LHCN-M2 (cell line): ENCODE data around the gene NAP1L4. TPM values are rescaled to one million over a fixed set of nuclear protein-coding genes. Genes with fewer than 3 reads are reported as not detected.
A peak's percentile ranks its signal among the peaks of the same experiment; 100 is the strongest.
"Not testable (repeated sequence)": the region's sequence is repeated elsewhere in the genome, so short reads cannot be mapped to it uniquely, and the experiment has no call there.

Source experiments
- DNase-seq: peaks from one replicate; pipeline ENCODE4 v3.0.0-alpha.2; 2012; ENCODE audit warnings: low read depth
- total RNA-seq: library from RNA; depleted of rRNA; stranded (reverse); fragments of >200 nt; gene quantifications from 2 replicates; pipeline ENCODE4 v1.2.3, GENCODE V29; 2014

Gene NAP1L4
- total RNA-seq, 1 experiment from 2014 or later, result 140 TPM

DNA sequence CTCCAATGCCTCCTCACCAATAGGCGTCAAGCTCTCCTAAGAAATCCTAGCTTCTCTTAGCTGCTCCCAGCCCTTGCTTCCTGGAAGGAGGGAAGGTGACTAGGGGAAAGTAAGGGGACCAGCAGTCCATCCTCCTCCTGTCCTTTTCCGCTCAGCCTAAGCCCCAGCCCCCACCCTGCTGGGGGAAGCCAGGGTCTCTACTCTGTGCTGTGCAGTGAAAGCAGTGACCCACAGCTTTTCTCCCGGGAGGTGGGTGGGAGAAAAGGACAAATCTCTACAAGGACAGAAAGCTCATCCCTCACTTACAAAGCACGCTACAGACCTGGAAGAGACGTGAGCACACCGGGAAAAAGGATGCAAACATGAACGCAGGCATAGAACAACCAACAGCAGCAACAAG is 32.0 kb downstream of the NAP1L4 start:
- DNase-seq, result no peak

DNA sequence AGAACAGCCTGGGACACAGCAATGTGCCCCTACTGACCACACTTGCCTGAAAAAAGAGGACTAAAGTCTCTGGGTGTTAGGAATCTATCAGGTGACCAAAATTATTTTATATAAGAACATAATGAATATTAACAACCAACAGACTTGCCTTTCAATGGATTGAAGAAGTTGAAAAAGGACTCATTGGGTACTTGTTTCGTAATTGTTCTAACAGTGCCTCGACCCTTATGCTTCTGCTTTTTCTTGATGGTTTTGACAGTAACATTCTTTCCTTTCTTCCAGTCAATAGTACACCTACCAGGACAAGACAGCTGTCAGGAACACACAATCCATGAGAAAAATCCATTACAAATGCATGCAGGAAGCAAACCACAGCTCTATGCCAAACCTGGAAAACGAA is 33.9 kb downstream of the NAP1L4 start:
- DNase-seq, result no peak

GRCh38 chr11:2955906-2956476 is 36.1 kb downstream of the NAP1L4 start:
- DNase-seq, result no peak

DNA sequence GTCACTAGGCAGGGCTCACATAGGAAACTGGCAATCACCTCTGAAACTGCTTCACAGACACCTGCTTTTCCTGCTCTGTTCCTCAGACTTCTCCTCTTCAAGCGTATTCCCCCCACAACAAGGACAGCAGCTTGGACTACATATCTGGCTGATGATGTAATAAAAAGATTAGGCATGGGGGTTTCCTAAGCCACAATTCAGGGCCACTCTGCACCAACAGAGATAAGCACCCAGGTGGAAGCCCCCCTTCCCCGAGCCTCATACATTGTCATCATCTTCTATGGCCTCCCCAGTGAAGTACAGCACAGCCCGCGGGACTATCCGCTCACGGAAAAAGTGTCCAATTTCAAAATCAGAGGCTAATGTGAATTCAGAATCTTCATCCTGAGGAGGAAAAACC is 37.9 kb downstream of the NAP1L4 start:
- DNase-seq, result no peak

DNA sequence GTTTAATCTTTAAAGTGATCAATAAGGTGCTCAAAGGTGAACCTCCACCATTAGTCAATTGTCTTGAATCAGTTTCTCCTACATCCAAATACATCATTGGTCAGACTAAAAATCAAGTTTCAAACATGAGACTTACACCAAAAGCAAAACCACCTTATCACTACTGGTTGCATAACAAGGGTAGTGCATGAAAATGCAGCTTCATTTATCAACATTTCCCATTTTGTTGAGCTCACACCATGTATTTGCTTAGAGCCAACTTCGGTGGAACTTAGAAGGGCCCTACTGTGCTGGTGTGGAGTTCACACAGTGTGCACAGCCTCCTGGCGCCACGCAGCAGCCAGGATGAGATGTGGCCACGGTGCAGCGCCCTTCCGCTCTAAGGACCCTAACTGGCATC is 39.8 kb downstream of the NAP1L4 start:
- DNase-seq, result no peak

DNA sequence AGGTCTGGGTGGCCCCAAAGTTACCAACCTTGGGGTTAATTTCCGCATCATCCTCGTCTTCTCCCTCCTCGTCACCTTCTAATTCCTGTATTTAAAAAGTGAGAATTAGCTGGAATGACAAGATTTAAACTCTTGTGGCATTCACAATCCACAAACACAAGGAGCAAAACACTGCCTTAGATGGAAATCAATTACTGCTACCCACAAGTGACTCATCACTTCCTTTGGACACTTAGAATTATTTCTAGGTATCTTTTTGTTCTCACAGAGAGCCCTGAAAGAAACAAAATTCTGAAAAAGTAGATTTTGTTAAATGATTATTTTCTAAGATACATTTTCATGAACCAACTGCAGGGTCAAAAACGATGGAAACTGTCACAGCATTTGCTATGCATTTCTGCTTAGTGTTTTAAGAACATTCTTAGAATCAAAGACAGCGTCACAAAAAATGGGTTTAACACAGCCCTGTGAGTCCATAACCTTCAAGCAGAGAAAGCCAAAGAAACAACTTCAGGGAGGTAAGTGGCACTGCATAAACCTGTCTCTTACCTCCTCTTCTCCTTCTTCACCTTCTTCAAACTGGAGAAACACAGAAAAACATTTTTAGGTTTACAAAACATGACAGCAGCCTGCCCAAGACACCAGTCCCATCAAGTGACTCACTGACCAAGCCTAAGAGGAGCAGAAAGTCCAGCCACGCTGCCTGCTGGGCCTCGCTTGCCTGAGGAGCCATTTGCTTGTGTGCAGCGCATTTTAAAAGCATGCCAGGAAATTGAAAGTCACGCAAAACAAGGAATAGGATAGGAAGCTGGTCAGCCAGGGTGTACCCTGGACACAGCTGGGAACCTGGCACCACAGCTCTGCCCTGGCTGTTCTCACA is 40.7 kb downstream of the NAP1L4 start:
- DNase-seq, result peak; percentile 84

DNA sequence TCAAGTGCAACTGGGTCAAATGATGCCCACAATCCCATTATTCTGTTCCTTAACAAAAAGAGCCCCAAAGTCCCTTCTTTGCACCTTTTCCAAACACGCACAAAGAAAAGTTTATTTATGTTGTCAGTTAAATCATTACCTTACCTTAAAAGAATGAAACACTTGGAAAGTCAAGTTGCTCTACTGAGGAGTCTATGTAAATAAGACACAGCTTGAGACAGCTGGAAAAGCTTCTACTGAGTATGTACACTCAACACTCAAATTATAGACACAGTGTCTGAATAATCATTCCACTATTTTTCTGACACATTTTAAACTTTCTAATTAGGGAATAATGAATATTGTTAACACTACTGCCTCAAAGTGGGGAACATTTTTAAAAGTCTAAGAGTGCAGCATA is 41.3 kb downstream of the NAP1L4 start:
- DNase-seq, result peak; percentile 23

- DNase-seq, result no peak
Measured at GRCh38 chr11:2949920-2950319, 42.2 kb downstream of the NAP1L4 start.

DNA sequence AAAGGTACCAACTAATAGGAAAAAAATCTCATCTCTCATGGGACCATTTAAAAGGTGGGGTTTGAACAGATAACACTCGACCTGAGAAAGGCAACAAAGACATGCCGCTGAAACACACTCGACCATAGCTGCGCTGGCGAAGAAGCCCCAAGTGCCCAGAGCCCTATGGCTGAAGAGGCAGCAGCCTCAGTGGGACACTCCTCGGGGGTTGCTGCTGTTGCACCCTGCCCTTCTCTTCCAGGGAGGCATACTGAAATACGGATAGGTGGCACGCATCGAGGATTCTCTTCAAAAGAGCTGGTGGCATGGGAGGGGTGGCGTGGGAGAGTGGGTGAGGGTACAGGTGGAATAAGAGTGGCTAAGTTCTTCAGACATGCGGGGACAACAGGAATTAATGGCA is 44.4 kb downstream of the NAP1L4 start:
- no peak for DNase-seq

- no peak for DNase-seq
Measured at GRCh38 chr11:2945757-2946287, 46.3 kb downstream of the NAP1L4 start.

GRCh38 chr11:2945031-2945756 is 46.9 kb downstream of the NAP1L4 start:
- peak; percentile 83 for DNase-seq

GRCh38 chr11:2944530-2944929 is 47.6 kb downstream of the NAP1L4 start:
- no peak for DNase-seq

DNA sequence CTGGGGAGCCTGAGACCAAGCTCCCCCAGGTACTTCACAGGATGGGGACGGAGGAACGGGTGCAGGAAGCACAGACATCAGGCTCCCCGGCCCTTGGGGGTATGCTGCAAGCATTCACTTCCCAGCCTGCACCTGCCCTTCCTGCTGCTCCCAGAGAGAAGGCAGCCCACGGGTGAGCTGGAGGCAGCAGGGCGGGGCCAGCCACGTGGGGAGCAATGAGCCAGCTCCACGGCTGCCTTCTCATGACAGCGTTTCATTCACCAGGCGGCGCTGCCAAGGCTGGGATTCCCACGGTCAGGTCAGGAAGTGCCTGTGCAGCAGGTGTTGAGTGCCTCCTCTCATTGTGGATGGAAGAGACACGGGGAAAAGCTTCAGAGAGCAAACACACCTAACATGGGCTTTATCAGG is 48.4 kb downstream of the NAP1L4 start:
- DNase-seq, result peak; percentile 29

DNA sequence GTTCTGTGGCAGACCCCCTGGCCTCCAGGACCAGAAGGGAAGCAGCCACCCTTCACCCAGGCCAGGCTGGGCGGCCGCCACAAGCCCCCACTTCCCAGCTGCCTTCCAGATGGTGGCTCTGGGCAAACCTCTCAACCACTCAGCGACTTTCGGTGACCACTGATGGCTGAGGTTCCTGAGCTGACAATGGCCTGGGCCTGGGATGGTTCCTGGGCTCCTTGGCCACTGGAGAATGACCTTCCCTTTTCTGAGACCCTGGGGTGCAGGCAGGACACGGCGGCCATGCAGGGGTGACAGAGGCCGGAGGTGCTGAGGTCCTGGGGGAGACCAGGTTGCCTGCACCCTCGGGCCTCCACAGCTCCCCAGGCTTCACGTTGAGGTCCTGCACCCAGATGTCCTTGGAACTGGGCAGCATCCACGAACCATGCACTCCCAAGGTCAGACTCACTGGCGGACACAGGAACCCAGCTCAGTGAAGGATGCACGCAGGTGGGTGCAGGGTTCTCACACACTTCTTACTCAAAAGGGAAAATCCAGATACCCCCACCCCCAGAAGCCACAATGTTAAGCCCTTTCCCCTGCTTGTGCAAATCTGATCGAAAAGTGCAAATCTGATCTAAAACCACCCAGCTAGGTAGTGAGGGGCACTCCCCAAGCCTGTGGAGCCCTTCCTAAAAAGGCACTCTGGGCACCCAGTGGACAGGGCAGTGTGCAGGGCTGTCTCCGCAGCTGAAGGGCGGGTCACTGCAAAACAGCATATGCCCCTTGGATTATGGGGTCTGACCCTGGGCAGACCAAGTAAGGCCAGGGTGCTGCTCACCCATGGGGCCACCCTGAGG is 49.0 kb downstream of the NAP1L4 start:
- no peak for DNase-seq

DNA sequence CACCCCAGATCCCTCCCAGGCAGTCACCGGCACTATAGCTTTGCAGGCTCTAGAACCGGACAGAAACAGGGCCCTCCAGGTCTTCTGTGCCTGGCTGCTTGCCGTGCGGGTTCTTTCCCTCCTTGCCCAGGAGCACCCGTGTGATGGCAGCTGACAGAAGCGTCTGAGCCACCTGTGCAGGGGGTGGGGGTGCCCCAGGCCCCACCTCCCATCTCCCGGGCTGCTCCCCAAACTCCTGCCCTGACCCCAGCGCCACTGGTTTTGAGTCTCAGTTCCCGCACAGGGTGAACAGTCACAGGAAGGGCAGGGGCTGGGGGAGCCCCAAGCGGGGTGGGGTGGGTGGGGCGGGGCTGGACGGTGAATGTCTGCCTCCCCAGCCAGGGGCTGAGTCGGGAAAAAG is 49.7 kb downstream of the NAP1L4 start:
- no peak for DNase-seq

- peak; percentile 59 for DNase-seq
Measured at GRCh38 chr11:2940921-2941821, 51.0 kb downstream of the NAP1L4 start.

DNA sequence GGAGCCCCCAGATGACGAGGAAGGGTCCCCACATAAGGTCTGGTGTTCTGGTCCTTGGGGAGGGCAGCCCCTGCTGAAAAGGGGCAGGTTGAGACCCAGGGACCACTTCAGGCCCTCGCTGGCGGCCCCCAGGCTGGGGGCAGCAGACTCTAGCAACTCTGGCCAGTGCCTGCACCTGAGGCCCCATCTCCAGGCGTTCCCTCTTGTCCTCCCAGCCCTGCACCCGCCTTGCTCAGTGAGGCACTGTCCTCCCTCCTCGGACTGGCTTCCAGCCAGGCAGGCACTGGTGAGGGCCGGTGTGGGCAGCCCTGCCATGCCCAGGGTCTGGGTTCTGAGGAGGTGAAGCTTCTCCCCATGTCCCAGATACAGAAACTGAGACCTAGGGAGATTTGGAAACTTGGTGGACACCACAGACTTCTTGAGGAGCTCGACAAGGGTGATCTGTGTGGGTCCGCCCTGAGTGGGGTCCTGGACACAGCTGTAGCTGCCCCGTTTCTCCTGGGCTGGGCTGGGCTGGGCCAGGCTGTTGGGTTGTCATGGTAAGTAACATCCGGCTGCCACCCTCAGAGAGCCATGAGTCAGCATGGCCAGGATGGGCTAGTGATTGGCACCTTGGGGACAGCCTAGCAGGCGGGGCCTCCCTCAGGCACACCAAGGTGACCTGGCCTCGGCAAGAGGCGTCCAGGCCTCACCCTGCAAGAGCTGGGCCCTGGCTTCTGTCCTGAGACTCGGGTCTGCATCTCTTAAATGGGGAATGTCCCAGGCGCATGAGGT is 51.8 kb downstream of the NAP1L4 start:
- DNase-seq, result peak; percentile 65

- DNase-seq, result not testable (repeated sequence)
Measured at GRCh38 chr11:2938458-2939418, 53.4 kb downstream of the NAP1L4 start.
